ENCODE measurements around the gene ELK4.

Gene ELK4

GRCh38 chr1:205563927-205564441, 67.8 kb downstream of the ELK4 start:
- DNase-seq (ENCODE audit: low read depth) = no peak

DNA sequence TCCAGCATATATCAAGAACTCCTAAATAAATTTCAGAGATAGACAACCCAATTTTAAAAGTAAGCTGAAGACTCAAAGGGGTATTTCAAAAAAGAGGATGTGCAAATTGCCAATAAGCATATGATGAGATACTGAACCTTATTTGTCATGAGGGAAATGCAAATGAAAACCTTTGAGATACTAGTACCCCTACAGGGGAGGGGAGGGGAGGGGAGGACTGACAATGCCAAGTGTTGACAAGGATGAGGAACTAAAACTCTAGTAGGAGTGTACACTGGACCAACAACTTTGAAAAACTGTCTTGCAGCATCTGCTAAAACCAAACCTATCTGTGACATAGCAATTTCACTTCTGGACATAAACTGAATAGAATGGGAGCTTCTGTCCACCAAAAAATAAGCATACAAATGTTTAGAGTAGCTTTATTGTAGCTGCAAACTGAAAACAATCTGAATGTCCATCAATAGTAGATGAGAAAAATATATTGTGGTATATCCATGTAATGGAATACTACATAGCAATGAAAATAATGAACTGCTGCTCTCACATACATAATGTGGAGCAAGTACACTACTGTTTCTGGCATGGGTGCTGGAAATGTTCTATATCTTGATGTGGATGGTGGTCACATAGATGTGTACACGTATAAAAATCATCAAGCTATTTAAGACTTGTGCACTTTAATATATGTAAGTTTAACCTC, 70.2 kb downstream of the ELK4 start:
- DNase-seq (ENCODE audit: low read depth) = no peak
